GM23338 (cell line): ENCODE measurements around the gene ERCC6.

Experiments
- CREB1 ChIP-seq: fragments of 250-450 bp; sonication (Bioruptor Pico); IDR thresholded peaks from 2 replicates; pipeline ENCODE4 v1.5.0; 2020; ENCODE audit warnings: low read depth, mild to moderate bottlenecking, moderate library complexity
- EZH2 ChIP-seq: fragments of 200-600 bp; sonication (generic); IDR thresholded peaks from one replicate; pipeline ENCODE4 v1.8.0; 2017; ENCODE audit warnings: antibody characterized with exemption, mild to moderate bottlenecking, low read depth; ENCODE audit not compliant: unreplicated experiment
- EZH2phosphoT487 ChIP-seq: fragments of 200-600 bp; sonication (generic); IDR thresholded peaks from one replicate; pipeline ENCODE4 v1.8.1; 2018; ENCODE audit warnings: antibody characterized with exemption; ENCODE audit not compliant: unreplicated experiment
- POLR2AphosphoS5 ChIP-seq: IDR thresholded peaks from 2 replicates; pipeline ENCODE4 v1.6.1; 2016; ENCODE audit warnings: antibody characterized with exemption, low read depth
- TF ChIP-seq, protein P1 (sequence below), 2 experiments: fragments of 200-600 bp in 1 of 2; sonication (generic) in 1 of 2; conservative IDR thresholded peaks; 2 replicates each; pipeline versions ENCODE4 v1.5.1 to v1.6.1; 2016 to 2017; ENCODE audit warnings: antibody characterized with exemption in 2 of 2, low read depth in 2 of 2, mild to moderate bottlenecking in 2 of 2, moderate library complexity in 1 of 2
- TF ChIP-seq, protein P2 (sequence below): IDR thresholded peaks from one replicate; pipeline ENCODE4 v1.6.1; 2018; ENCODE audit warnings: antibody characterized with exemption; ENCODE audit not compliant: unreplicated experiment
- TF ChIP-seq, protein P3 (sequence below): IDR thresholded peaks from 2 replicates; pipeline ENCODE4 v1.6.1; 2016; ENCODE audit warnings: antibody characterized with exemption

DNA sequence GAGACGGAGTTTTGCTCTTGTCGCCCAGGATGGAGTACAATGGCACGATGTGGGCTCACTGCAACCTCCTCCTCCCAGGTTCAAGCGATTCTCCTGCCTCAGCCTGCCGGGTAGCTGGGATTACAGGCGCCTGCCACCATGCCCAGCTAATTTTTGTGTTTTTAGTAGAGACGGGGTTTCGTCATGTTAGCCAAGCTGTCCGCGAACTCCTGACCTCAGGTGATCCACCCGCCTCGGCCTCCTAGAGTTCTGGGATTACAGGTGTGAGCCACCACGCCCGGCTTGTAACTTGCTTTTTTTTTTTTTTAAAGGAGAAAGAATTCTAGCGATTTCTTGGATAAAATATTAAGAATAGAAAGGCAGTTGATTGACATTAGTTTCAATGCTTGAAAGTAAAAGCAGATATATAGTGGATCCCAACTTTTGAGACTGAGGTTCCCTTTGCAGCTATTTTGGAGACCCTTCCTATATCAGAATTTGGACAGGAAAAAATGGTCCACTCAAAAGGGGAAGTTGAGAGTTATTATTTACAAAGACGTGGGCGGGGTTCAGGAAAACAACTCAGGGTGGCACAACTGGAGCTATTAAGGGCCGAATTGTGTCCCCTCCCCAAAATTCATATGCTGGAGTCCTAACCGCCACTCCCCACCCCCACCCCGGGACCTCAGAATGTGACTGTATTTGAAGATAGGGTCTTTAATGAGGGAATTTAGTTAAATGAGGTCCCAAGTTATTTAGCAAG is 1.3 kb upstream of the ERCC6 start:
- TF ChIP-seq, protein P1, sequence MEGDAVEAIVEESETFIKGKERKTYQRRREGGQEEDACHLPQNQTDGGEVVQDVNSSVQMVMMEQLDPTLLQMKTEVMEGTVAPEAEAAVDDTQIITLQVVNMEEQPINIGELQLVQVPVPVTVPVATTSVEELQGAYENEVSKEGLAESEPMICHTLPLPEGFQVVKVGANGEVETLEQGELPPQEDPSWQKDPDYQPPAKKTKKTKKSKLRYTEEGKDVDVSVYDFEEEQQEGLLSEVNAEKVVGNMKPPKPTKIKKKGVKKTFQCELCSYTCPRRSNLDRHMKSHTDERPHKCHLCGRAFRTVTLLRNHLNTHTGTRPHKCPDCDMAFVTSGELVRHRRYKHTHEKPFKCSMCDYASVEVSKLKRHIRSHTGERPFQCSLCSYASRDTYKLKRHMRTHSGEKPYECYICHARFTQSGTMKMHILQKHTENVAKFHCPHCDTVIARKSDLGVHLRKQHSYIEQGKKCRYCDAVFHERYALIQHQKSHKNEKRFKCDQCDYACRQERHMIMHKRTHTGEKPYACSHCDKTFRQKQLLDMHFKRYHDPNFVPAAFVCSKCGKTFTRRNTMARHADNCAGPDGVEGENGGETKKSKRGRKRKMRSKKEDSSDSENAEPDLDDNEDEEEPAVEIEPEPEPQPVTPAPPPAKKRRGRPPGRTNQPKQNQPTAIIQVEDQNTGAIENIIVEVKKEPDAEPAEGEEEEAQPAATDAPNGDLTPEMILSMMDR (conservative IDR thresholded peaks at IDR 0.05; ENCODE audit: low read depth in 2 of 2): no peak
- TF ChIP-seq POLR2AphosphoS5 (no peak), EZH2 (no peak), EZH2phosphoT487 (no peak), CREB1 (CRISPR knock-in tag) (no peak)
- TF ChIP-seq, protein P2, sequence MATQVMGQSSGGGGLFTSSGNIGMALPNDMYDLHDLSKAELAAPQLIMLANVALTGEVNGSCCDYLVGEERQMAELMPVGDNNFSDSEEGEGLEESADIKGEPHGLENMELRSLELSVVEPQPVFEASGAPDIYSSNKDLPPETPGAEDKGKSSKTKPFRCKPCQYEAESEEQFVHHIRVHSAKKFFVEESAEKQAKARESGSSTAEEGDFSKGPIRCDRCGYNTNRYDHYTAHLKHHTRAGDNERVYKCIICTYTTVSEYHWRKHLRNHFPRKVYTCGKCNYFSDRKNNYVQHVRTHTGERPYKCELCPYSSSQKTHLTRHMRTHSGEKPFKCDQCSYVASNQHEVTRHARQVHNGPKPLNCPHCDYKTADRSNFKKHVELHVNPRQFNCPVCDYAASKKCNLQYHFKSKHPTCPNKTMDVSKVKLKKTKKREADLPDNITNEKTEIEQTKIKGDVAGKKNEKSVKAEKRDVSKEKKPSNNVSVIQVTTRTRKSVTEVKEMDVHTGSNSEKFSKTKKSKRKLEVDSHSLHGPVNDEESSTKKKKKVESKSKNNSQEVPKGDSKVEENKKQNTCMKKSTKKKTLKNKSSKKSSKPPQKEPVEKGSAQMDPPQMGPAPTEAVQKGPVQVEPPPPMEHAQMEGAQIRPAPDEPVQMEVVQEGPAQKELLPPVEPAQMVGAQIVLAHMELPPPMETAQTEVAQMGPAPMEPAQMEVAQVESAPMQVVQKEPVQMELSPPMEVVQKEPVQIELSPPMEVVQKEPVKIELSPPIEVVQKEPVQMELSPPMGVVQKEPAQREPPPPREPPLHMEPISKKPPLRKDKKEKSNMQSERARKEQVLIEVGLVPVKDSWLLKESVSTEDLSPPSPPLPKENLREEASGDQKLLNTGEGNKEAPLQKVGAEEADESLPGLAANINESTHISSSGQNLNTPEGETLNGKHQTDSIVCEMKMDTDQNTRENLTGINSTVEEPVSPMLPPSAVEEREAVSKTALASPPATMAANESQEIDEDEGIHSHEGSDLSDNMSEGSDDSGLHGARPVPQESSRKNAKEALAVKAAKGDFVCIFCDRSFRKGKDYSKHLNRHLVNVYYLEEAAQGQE: no peak
- TF ChIP-seq, protein P3, sequence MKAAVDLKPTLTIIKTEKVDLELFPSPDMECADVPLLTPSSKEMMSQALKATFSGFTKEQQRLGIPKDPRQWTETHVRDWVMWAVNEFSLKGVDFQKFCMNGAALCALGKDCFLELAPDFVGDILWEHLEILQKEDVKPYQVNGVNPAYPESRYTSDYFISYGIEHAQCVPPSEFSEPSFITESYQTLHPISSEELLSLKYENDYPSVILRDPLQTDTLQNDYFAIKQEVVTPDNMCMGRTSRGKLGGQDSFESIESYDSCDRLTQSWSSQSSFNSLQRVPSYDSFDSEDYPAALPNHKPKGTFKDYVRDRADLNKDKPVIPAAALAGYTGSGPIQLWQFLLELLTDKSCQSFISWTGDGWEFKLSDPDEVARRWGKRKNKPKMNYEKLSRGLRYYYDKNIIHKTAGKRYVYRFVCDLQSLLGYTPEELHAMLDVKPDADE: no peak
